BE2C (cell line): Measurements from ENCODE around the gene WDR89.
A peak's percentile ranks its signal among the peaks of the same experiment; 100 is the strongest.
"Not testable (repeated sequence)": the region's sequence is repeated elsewhere in the genome, so short reads cannot be mapped to it uniquely, and the experiment has no call there.

ENCODE experiments used
- DNase-seq: peaks from one replicate; pipeline ENCODE4 v3.0.0-alpha.2; 2020
- H3K27me3 ChIP-seq: fragments of 250-450 bp; sonication (Bioruptor Pico); 2 replicates; pipeline ENCODE4 v1.5.1; 2020; ENCODE audit warnings: mild to moderate bottlenecking
- H3K36me3 ChIP-seq: fragments of 250-450 bp; sonication (Bioruptor Pico); 2 replicates; pipeline ENCODE4 v1.5.1; 2020; ENCODE audit warnings: mild to moderate bottlenecking
- H3K4me1 ChIP-seq: fragments of 250-450 bp; sonication (Bioruptor Pico); 2 replicates; pipeline ENCODE4 v1.5.1; 2020
- H3K4me3 ChIP-seq: 2 replicates; pipeline ENCODE4 v1.5.1; 2011; ENCODE audit warnings: low read depth, low read length
- H3K9me3 ChIP-seq: fragments of 250-450 bp; sonication (Bioruptor Pico); 2 replicates; pipeline ENCODE4 v1.5.1; 2020
- CTCF ChIP-seq: IDR thresholded peaks from 2 replicates; pipeline ENCODE4 v1.5.1; 2012; ENCODE audit warnings: mild to moderate bottlenecking, low read depth, low read length

WDR89 gene

GRCh38 chr14:63633801-63634200 lies 7.9 kb downstream of the WDR89 start:
- no peaks in the 10 kb centered on the region; the same call in 1 of the 2 replicates for H3K36me3 ChIP-seq
- H3K27me3 ChIP-seq: no peaks in the 10 kb centered on the region
- H3K4me1 ChIP-seq: peaks cover 3% of the 10 kb centered on the region; the same call in 1 of the 2 replicates
- H3K9me3 ChIP-seq: no peaks in the 10 kb centered on the region
- no peak for DNase-seq
- H3K4me3 ChIP-seq: no peak overlapping the region
- no peak; the same call in 1 of the 2 replicates for TF ChIP-seq CTCF

- no peak overlapping the region for H3K4me3 ChIP-seq
- H3K27me3 ChIP-seq: no peaks in the 10 kb centered on the region
- TF ChIP-seq CTCF: peak; percentile 65
- no peaks in the 10 kb centered on the region for H3K9me3 ChIP-seq
- peaks cover 3% of the 10 kb centered on the region; the same call in 1 of the 2 replicates for H3K4me1 ChIP-seq
- no peak for DNase-seq
- H3K36me3 ChIP-seq: no peaks in the 10 kb centered on the region; the same call in 1 of the 2 replicates
Observed at GRCh38 chr14:63632932-63633514, 8.6 kb downstream of the WDR89 start.

GRCh38 chr14:63624701-63625100 lies 17.0 kb downstream of the WDR89 start:
- no peak overlapping the region for H3K4me3 ChIP-seq
- no peak for DNase-seq
- H3K36me3 ChIP-seq: no peaks in the 10 kb centered on the region; the same call in none of the 2 replicates
- H3K27me3 ChIP-seq: no peaks in the 10 kb centered on the region
- H3K9me3 ChIP-seq: no peaks in the 10 kb centered on the region
- TF ChIP-seq CTCF: no peak
- H3K4me1 ChIP-seq: no peaks in the 10 kb centered on the region

GRCh38 chr14:63624203-63624602 lies 17.5 kb downstream of the WDR89 start:
- no peak for DNase-seq

GRCh38 chr14:63621975-63622374 lies 19.7 kb downstream of the WDR89 start:
- DNase-seq, H3K27me3 ChIP-seq, H3K36me3 ChIP-seq, H3K4me3 ChIP-seq, H3K4me1 ChIP-seq, H3K9me3 ChIP-seq: not testable (repeated sequence)

More at GRCh38 chr14:63624203-63624602, 17.5 kb downstream of the WDR89 start:
- H3K36me3 ChIP-seq: no peaks in the 10 kb centered on the region; the same call in none of the 2 replicates
- H3K4me1 ChIP-seq: no peaks in the 10 kb centered on the region
- no peaks in the 10 kb centered on the region for H3K9me3 ChIP-seq
- no peak for TF ChIP-seq CTCF
- H3K27me3 ChIP-seq: no peaks in the 10 kb centered on the region
- no peak overlapping the region for H3K4me3 ChIP-seq

- Histone ChIP-seq H3K36me3 (no peaks in the 10 kb centered on the region; the same call in 1 of the 2 replicates), H3K9me3 (no peaks in the 10 kb centered on the region), H3K4me3 (no peak overlapping the region), H3K27me3 (no peaks in the 10 kb centered on the region), H3K4me1 (no peaks in the 10 kb centered on the region; the same call in 1 of the 2 replicates)
- no peak for DNase-seq
- TF ChIP-seq CTCF: no peak
Observed at GRCh38 chr14:63616015-63616414, 25.7 kb downstream of the WDR89 start.
